Stimulated activated CD4-positive, alpha-beta T cell treated with anti-CD3 and anti-CD28 coated beads, Interleukin-15, amount 100 ng/mL, for 48 hours (primary cell): ENCODE measurements around the gene OBP2A.
"Not testable (repeated sequence)": the region's sequence is repeated elsewhere in the genome, so short reads cannot be mapped to it uniquely, and the experiment has no call there.

Source experiments
- DNase-seq, 2 donors: peaks; one replicate each; pipeline ENCODE4 v3.0.0-alpha.2; 2020; ENCODE audit warnings: low read depth in 2 of 2

The OBP2A gene

GRCh38 chr9:135526089-135526729 lies 19.7 kb upstream of the OBP2A start:
- DNase-seq = no peak

- no peak for DNase-seq
These were observed 19.0 kb upstream of the OBP2A start for GRCh38 chr9:135526730-135527571.

- not testable (repeated sequence) for DNase-seq
These were observed 17.0 kb upstream of the OBP2A start for GRCh38 chr9:135528842-135529435.

DNA sequence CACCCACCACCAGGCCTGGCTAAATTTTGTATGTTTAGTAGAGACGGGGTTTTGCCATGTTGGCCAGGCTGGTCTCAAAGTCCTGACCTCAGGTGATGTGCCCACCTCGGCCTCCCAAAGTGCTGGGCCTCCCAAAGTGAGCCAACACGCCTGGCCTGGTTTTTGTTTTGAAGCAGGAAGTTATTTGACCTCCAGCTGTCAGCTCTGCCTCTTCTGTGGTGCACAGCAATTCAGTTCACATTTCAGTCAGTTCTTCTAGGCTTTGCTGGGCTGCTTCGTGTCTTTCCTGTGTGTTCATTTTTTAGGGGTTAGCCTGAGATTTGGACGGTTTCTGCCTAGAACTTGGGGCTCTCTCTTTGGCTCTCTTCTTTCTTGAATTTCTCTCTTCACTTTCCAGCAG lies 15.8 kb upstream of the OBP2A start:
- DNase-seq = no peak

DNA sequence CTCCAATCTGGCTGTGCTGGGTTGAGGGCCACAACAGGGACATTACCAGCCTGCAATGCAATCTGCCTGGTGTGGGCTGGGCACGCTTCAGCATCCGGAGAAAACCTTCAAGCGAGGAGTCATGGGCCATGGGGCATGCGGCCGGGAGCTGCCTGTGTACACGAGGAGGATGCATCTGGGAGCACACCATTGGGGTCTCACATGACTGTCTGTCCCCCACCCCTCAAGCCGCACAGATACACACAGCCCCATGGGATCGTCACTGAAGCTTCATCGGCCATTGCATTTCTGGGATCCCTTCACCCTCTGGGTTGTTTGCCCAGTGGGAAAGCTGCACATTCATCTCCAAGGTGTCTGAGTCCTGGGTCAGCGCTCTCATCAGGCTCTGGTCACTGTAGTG lies 14.8 kb upstream of the OBP2A start:
- no peak for DNase-seq

DNA sequence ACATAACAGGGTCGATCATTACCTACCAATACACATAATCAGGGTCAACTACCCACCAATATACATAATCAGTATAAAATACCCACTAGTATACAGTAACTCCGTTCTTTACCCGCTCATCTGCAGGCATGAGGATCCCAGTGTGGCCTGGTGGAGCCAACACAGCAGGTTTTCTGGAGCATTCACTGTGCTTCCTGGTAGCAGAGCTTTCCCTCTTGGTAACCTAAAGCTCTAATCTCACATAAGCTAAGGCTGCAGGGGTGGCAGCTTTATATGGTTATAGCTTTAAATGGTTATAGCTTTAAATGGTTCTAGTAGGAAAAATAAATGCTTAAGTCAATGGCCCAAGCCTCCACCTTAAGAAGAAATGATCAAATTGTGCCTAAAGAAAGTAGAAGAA lies 12.8 kb upstream of the OBP2A start:
- no peak for DNase-seq

GRCh38 chr9:135533674-135534073 lies 12.3 kb upstream of the OBP2A start:
- DNase-seq = no peak

GRCh38 chr9:135534192-135534711 lies 11.7 kb upstream of the OBP2A start:
- DNase-seq = not testable (repeated sequence)

DNA sequence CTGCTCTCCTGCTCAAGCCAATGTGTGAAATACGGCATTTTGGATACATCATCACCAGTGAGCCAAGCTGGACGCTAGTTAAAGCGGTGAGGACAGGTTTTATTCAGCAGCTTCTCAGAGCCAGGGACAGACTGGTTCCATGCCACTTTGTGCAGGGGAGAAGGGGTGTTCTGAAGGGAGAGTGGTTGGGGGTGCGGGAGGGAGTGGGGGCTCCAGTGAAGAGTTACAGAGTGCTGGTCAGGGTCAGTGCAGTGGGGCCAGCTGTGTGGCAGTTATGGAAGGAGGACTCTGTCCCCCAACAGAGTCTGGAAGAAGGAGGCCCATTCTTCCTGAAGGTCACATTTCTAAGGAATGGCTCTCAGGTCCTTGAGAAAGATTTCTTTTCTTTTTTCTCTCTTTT lies 11.1 kb upstream of the OBP2A start:
- not testable (repeated sequence) for DNase-seq

GRCh38 chr9:135535631-135536030 lies 10.3 kb upstream of the OBP2A start:
- not testable (repeated sequence) for DNase-seq

DNA sequence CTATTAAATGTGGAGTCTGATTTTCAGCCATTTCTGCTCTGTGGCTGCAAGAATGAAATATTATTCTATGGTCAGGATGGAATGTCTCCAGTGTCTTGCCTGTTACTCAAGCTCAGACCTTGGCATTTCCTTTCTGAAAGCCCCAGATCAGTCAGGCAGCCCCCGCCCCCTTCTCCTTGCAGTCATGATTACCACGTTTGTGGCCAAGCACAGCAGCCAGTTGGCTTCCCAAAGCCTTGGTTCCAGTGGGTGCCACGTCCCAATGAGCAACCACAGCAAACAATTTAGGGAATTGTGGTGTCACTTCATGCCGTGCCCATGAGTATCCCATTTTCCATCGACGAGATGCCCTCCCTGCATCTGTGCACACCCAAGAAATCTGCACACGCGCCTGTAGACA lies 9.7 kb upstream of the OBP2A start:
- DNase-seq = no peak

DNA sequence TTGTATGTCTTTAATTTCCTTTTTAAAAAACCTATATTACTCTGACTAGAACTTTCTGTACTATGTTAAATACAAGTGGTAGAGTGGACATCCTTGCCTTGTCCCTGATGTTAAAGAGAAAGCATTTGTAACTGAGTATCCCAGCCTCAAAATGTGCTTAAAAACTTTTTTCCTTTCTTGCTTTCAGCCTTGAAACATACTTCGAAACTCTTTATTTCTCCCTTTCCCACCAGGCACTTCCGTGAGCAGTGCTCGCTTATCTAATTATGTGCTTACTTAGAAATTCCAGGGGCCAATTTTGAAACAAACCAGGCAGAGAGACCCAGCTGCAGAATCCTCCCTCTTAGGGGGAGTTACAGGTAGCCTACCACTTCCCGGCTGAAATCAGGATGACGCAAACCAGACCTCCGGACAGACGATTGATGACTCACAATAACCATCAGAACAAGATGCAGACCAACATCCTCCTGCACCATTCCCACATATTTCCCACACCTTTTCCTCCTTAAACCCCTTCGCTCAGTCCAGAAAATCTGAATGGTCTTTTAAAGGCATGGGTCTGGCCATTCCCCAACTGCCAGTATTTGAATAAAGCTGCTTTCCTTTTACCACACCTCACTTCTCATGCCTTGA lies 2.5 kb upstream of the OBP2A start:
- DNase-seq = not testable (repeated sequence)

DNA sequence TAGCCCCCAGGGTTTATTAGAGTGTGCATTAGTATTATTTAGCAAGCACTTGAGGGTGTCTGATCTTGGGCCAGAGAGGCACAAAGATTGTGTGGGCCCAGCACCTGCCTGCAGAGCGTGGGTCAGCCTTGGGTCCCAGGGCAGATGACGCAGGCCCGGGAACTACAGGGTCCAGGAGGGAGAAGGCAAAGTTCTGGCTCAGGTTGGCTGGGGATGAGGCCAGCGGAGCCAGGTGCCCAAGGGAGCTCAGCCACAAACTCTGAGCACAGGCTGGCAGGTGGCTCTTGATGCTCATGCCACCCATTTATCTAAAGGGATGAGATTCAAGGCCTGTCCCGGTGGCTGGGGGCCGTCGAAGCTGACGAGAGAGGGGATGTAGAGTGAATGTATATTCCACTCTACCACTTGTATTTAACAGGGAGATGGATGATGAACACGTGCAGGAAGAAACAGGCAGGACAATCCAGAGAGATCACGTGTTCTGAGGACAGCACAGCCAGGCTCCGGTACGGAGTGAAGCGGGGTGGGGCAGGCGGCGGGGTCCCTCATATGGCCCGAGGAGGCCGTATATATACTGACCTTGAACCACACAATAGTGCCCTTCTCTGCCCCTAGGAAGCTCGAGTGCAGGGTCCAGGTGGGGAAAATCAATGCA lies 818 bp upstream of the OBP2A start:
- no peak for DNase-seq

GRCh38 chr9:135546792-135547617 lies 1.1 kb downstream of the OBP2A start:
- not testable (repeated sequence) for DNase-seq

GRCh38 chr9:135547756-135548736 lies 2.1 kb downstream of the OBP2A start:
- DNase-seq = no peak

DNA sequence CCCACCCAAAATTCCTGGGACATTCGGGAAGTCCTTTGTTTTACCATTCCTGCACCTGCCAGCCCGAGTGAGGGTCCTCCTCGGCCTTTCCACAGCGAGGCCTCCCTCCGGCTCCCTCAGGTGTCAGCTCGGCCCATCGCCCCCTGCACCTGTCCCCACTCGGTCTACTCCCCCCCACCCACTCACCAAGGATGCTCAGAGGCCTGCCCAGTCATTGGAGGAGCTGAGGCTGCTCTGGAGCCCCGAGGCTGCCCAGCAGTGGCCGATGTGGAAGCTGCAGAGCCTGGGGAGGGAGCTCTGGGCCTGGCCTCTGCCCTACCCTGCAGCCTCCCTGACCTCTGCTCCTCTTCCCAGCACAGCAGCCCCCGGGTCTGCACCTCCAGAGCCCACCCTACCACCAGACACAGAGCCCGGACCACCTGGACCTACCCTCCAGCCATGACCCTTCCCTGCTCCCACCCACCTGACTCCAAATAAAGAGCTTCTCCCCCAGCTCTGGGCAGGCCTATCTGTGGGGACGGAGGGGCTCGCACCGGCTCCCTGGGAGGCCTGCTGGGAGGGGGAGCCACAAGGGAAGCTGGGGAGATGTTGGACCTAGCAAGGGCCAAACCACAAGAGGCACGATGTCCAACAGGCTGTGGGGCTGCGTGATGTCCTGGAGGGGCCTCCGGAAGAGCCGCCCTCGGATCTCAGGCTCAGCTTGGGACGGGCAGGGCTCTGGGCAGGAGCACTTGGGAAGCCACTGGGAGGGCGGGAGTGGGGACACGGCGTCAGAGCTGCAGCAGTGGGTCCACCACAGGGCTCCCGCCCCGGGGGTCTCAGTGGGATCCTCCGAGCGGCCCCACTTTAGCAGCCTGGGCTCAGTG lies 3.8 kb downstream of the OBP2A start:
- not testable (repeated sequence) for DNase-seq

GRCh38 chr9:135550344-135550918 lies 4.5 kb downstream of the OBP2A start:
- DNase-seq = no peak

DNA sequence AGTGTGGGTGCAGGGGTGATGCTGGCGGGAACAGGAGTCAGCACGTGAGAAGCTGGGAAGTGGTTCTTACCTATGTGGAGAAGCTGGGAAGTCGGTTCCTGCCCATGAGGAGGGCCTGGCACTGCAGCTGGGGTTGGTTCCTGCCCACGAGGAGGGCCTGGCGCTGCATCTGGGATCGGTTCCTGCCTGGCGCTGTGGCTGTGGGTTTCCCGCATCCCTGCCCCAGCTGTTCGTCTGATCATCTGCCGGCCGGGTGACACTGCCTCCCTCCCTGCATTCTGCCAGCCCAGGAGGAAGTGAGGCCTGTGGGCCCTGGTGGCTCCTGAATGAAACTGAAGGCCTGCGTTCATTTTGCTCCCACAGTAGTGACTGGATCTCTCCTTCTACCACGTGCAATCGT lies 5.1 kb downstream of the OBP2A start:
- no peak for DNase-seq
